K562 (cell line): ENCODE results near the gene STK24. TPM values are rescaled to one million over a fixed set of nuclear protein-coding genes. Genes with fewer than 3 reads are reported as not detected.

Experiments used
- ATAC-seq: fragments of 200-7000 bp; cut with Tn5 transposase; 3 replicates; pipeline ENCODE4 v1.9.1; 2020; ENCODE audit warnings: moderate library complexity
- BruUV-seq: library from RNA; stranded (reverse); fragments of 400-500 nt; replicated peaks from 2 replicates; lab custom pipeline; 2021; lab: Mats Ljungman, UMichigan
- CTCF ChIA-PET: fragments of 300-600 bp; formaldehyde crosslinking; extraction: SDS; loops from one replicate; lab custom pipeline; 2021; ENCODE audit warnings: low intra/inter-chr PET ratio; lab: Yijun Ruan, JAX
- POLR2A ChIA-PET: fragments of 300-600, 350-650 bp; sonication (Branson Sonifier 250); formaldehyde crosslinking; extraction: SDS; loops from one replicate; lab custom pipeline; 2021; ENCODE audit warnings: antibody characterized with exemption, inconsistent platforms; lab: Yijun Ruan, JAX
- DNase-seq, 4 experiments: peaks; one replicate each; pipeline versions ENCODE4 v3.0.0 to v3.0.0-alpha.2; 2011 to 2018; ENCODE audit warnings: low spot score in 3 of 4, mixed read lengths in 3 of 4; ENCODE audit errors: extremely low read depth in 1 of 4
- FAIRE-seq: peaks from 2 replicates; lab custom pipeline; 2011; peaks lifted over from hg19 to GRCh38; lab: Jason Lieb, UNC
- H2AFZ ChIP-seq: 2 replicates; pipeline ENCODE4 v1.6.0; 2011; ENCODE audit warnings: low read depth, low read length, control low read depth, inconsistent platforms
- H3K27ac ChIP-seq: fragments of 200-600 bp; 3 replicates; pipeline ENCODE4 v1.8.0; 2011; ENCODE audit warnings: low read depth, mild to moderate bottlenecking, control low read depth, inconsistent platforms, low read length, moderate library complexity, mixed read lengths; ENCODE audit errors: extremely low read depth
- H3K27me3 ChIP-seq, 2 experiments: fragments of 300-600 bp in 1 of 2; 2 replicates in 1 of 2; 3 replicates in 1 of 2; pipeline versions ENCODE4 v1.6.0 to v1.8.0; 2011; ENCODE audit warnings: inconsistent platforms in 2 of 2, low read length in 2 of 2, mild to moderate bottlenecking in 1 of 2, mixed read lengths in 1 of 2, moderate library complexity in 1 of 2; ENCODE audit not compliant: control insufficient read depth in 2 of 2, insufficient read depth in 2 of 2
- H3K36me3 ChIP-seq: fragments of 300-600 bp; 3 replicates; pipeline ENCODE4 v1.8.0; 2011; ENCODE audit warnings: mild to moderate bottlenecking, low read length, inconsistent platforms; ENCODE audit not compliant: control insufficient read depth, insufficient read depth
- H3K4me1 ChIP-seq, 2 experiments: fragments of 200-600 bp in 1 of 2; replicated peaks in 1 of 2; 2 replicates in 1 of 2; 3 replicates in 1 of 2; pipeline versions ENCODE4 v1.5.1 to v1.8.0; 2011; ENCODE audit warnings: inconsistent platforms in 2 of 2, low read length in 2 of 2, mild to moderate bottlenecking in 1 of 2, mixed read lengths in 1 of 2, moderate library complexity in 1 of 2; ENCODE audit not compliant: control insufficient read depth in 2 of 2, insufficient read depth in 2 of 2
- H3K4me2 ChIP-seq: 2 replicates; pipeline ENCODE4 v1.6.1; 2011; ENCODE audit warnings: low read length, control low read depth, inconsistent platforms, mixed read lengths; ENCODE audit not compliant: insufficient read depth
- H3K4me3 ChIP-seq: fragments of 200-600 bp; sonication (generic), shearing (Covaris generic); 2 replicates; pipeline ENCODE4 v1.5.1; 2016; ENCODE audit warnings: control low read depth, inconsistent platforms
- H3K79me2 ChIP-seq: fragments of 200-600 bp; 3 replicates; pipeline ENCODE4 v1.8.0; 2011; ENCODE audit warnings: low read length, inconsistent platforms; ENCODE audit not compliant: control insufficient read depth, insufficient read depth
- H3K9ac ChIP-seq, 2 experiments: 2 replicates each; pipeline versions ENCODE4 v1.6.0 to v1.6.1; 2011; ENCODE audit warnings: low read depth in 2 of 2, low read length in 2 of 2, control low read depth in 1 of 2, inconsistent platforms in 1 of 2, mild to moderate bottlenecking in 1 of 2, mixed read lengths in 1 of 2; ENCODE audit not compliant: insufficient read depth in 1 of 2
- H3K9me1 ChIP-seq: one replicate; pipeline ENCODE4 v1.6.0; 2011; ENCODE audit warnings: inconsistent platforms, mild to moderate bottlenecking, low read length, moderate library complexity; ENCODE audit not compliant: control insufficient read depth, insufficient read depth
- H3K9me3 ChIP-seq: replicated peaks from 2 replicates; pipeline ENCODE4 v1.5.1; 2011; ENCODE audit warnings: low read depth, low read length, inconsistent platforms; ENCODE audit not compliant: control insufficient read depth, insufficient read depth
- H4K20me1 ChIP-seq: replicated peaks from 2 replicates; pipeline ENCODE4 v1.6.1; 2011; ENCODE audit warnings: low read length, inconsistent platforms, mixed read lengths; ENCODE audit not compliant: control insufficient read depth, insufficient read depth
- ARID2 ChIP-seq: fragments of 450-650 bp; IDR thresholded peaks from 2 replicates; pipeline ENCODE4 v1.6.1; 2017; ENCODE audit warnings: antibody characterized with exemption, mild to moderate bottlenecking
- FOXK1 ChIP-seq: sonication (generic); formaldehyde crosslinking; IDR thresholded peaks from 2 replicates; pipeline ENCODE4 v1.8.0; 2022; ENCODE audit warnings: missing genetic modification reagents, mild to moderate bottlenecking, borderline replicate concordance
- KLF6 ChIP-seq: fragments of 250-450 bp; sonication (Bioruptor Pico); IDR thresholded peaks from 2 replicates; pipeline ENCODE4 v1.4.0; 2020; ENCODE audit warnings: mild to moderate bottlenecking, moderate library complexity, borderline replicate concordance
- NELFE ChIP-seq: IDR thresholded peaks from 2 replicates; pipeline ENCODE4 v1.6.1; 2011; ENCODE audit warnings: mild to moderate bottlenecking; ENCODE audit not compliant: insufficient read depth, insufficient read length
- NUFIP1 ChIP-seq: fragments of 450-650 bp; IDR thresholded peaks from 2 replicates; pipeline ENCODE4 v1.6.1; 2018; ENCODE audit not compliant: partially characterized antibody
- SLC30A9 ChIP-seq: fragments of 250-450 bp; sonication (Bioruptor Pico); IDR thresholded peaks from 2 replicates; pipeline ENCODE4 v1.8.0; 2022; ENCODE audit warnings: mild to moderate bottlenecking, moderate library complexity
- TFAP4 ChIP-seq: sonication (generic); formaldehyde crosslinking; IDR thresholded peaks from 2 replicates; pipeline ENCODE4 v1.8.0; 2022; ENCODE audit warnings: missing genetic modification reagents, mild to moderate bottlenecking, moderate library complexity, borderline replicate concordance
- TFE3 ChIP-seq: fragments of 450-650 bp; formaldehyde crosslinking; IDR thresholded peaks from 2 replicates; pipeline ENCODE4 v1.4.0; 2020; ENCODE audit warnings: mild to moderate bottlenecking, mixed read lengths
- YY1 ChIP-seq, 3 experiments: IDR thresholded peaks; 2 replicates each; pipeline ENCODE4 v1.6.1; 2011; ENCODE audit warnings: low read length in 2 of 3, mild to moderate bottlenecking in 2 of 3, moderate library complexity in 2 of 3, borderline replicate concordance in 1 of 3, control low read depth in 1 of 3, low read depth in 1 of 3; ENCODE audit not compliant: insufficient read depth in 3 of 3, insufficient replicate concordance in 2 of 3, control insufficient read depth in 1 of 3, insufficient read length in 1 of 3; ENCODE audit errors: extremely low read depth in 1 of 3
- ZNF12 ChIP-seq: sonication (generic); formaldehyde crosslinking; IDR thresholded peaks from 2 replicates; pipeline ENCODE4 v1.4.0; 2020; ENCODE audit warnings: mild to moderate bottlenecking, missing genetic modification reagents
- ZNF23 ChIP-seq: fragments of 250-450 bp; sonication (Bioruptor Pico); IDR thresholded peaks from 2 replicates; pipeline ENCODE4 v1.4.0; 2020; ENCODE audit warnings: mild to moderate bottlenecking
- ZNF232 ChIP-seq: sonication (generic); formaldehyde crosslinking; IDR thresholded peaks from 2 replicates; pipeline ENCODE4 v1.8.0; 2022; ENCODE audit warnings: mild to moderate bottlenecking, missing genetic modification reagents
- WGBS: fragments of 100-300 bp; shearing (Covaris generic); methylation state at CpG from one replicate; pipeline ENCODE4 v1.1.6; 2016; ENCODE audit warnings: low coverage, mixed read lengths; ENCODE audit not compliant: insufficient coverage; ENCODE audit errors: missing lambda C conversion rate; 5-methylcytosine and 5-hydroxymethylcytosine counted together
- in situ Hi-C: fragments of 300-500 bp; cut with MboI; formaldehyde crosslinking; loops from 4 replicates; pipeline ENCODE4 v1.15.0; 2018; ENCODE audit warnings: inconsistent platforms, mixed read lengths
- intact Hi-C: fragments of 100-400 bp; cut with micrococcal nuclease; formaldehyde crosslinking; loops from 2 replicates; pipeline ENCODE4 v1.14.2; 2022
- polyA plus RNA-seq, 8 experiments: library from polyadenylated mRNA; depleted of rRNA in 4 of 8; stranded (reverse) in 5 of 8; unstranded in 3 of 8; fragments of >200 nt; fragmentation: Nextera tagmentation in 2 of 8; fragmentation: Illumina TruSeq in 1 of 8; extraction: Ambion mirVana in 2 of 8; extraction: Trizol in 1 of 8; gene quantifications; 2 replicates each; pipeline versions ENCODE4 v1.2.1 to v1.2.3, GENCODE V29; 2011 to 2014; ENCODE audit warnings: inconsistent platforms in 1 of 8, missing spikeins in 1 of 8
- total RNA-seq, 7 experiments: library from RNA; depleted of rRNA in 6 of 7; stranded (reverse); fragments of >200 nt in 6 of 7; fragmentation: Illumina TruSeq in 2 of 7; extraction: Trizol in 2 of 7; gene quantifications; 2 replicates each; pipeline versions ENCODE4 v1.2.1 to v1.2.3, GENCODE V29; 2011 to 2021; ENCODE audit warnings: low replicate concordance in 1 of 7

STK24 gene
- total and polyA plus RNA-seq, 9 of the 15 experiments (the other 6 are each of a cell fraction or from before 2014, with no cell fraction given), result 3.8 to 78.4 (median 28.2) TPM

GRCh38 chr13:98411617-98412265 lies 165.2 kb downstream of the STK24 start:
- Histone ChIP-seq H2AFZ (no peak overlapping the region), H3K4me1 (no peaks in the 10 kb centered on the region), H3K9me3 (no peaks in the 10 kb centered on the region), H4K20me1 (no peaks in the 10 kb centered on the region), H3K9me1 (no peaks in the 10 kb centered on the region), H3K79me2 (no peaks in the 10 kb centered on the region), H3K9ac (no peak overlapping the region), H3K4me2 (no peak overlapping the region), H3K4me3 (no peak overlapping the region), H3K27ac (no peak overlapping the region), H3K27me3 (peaks cover 27 to 78% of the 10 kb centered on the region in 2 experiments), H3K36me3 (no peaks in the 10 kb centered on the region)
- no TSS peak for BruUV-seq
- FAIRE-seq, result no peak
- intact Hi-C loops (no loop called here), in situ Hi-C loops (no loop called here)
- CTCF ChIA-PET, result no interaction called here
- POLR2A ChIA-PET, result no interaction called here
- no peak for DNase-seq
- ATAC-seq, result no peak
- WGBS, result 3% methylated on average over 16 of the region's 16 CpGs
- no peak for TF ChIP-seq ARID2
- TF ChIP-seq NUFIP1, result no peak
- TF ChIP-seq SLC30A9, result no peak
- no peak for TF ChIP-seq ZNF12 (CRISPR knock-in tag)
- no peak for TF ChIP-seq ZNF232
- TF ChIP-seq KLF6, result no peak
- no peak for TF ChIP-seq ZNF23 (CRISPR knock-in tag)

GRCh38 chr13:98411013-98411412 lies 165.9 kb downstream of the STK24 start:
- Histone ChIP-seq H3K9me3 (no peaks in the 10 kb centered on the region), H3K4me2 (no peak overlapping the region), H2AFZ (no peak overlapping the region), H3K79me2 (no peaks in the 10 kb centered on the region), H3K4me3 (no peak overlapping the region), H3K4me1 (no peaks in the 10 kb centered on the region), H3K27ac (no peak overlapping the region), H3K36me3 (no peaks in the 10 kb centered on the region), H3K27me3 (peaks cover 28 to 79% of the 10 kb centered on the region in 2 experiments), H3K9me1 (no peaks in the 10 kb centered on the region), H4K20me1 (no peaks in the 10 kb centered on the region), H3K9ac (no peak overlapping the region)
- ChIA-PET CTCF (no interaction called here), POLR2A (interaction anchor here (1.2 kb wide), 1 partner anchor 11 kb away, joined by 4 read pairs; no protein-coding TSS in a partner anchor)
- DNase-seq (no peak), FAIRE-seq (no peak), ATAC-seq (no peak)
- intact Hi-C loops (no loop called here), in situ Hi-C loops (no loop called here)
- 5% methylated on average over 5 of the region's 5 CpGs for WGBS
- BruUV-seq, result no TSS peak
- TF ChIP-seq NELFE, result no peak
- no peak for TF ChIP-seq NUFIP1
- TF ChIP-seq TFE3, result no peak
- no peak for TF ChIP-seq TFAP4 (CRISPR knock-in tag)
- TF ChIP-seq YY1 (IDR thresholded peaks at IDR 0.05; ENCODE audit: borderline replicate concordance in 1 of 3, control insufficient read depth in 1 of 3, extremely low read depth in 1 of 3, insufficient read depth in 3 of 3, insufficient read length in 1 of 3, insufficient replicate concordance in 2 of 3, low read depth in 1 of 3, low read length in 2 of 3), result no peak
- TF ChIP-seq FOXK1, result no peak
